H1 (cell line): ENCODE results near the gene ADGRL2. TPM values are rescaled to one million over a fixed set of nuclear protein-coding genes. Genes with fewer than 3 reads are reported as not detected.

Experiments
- BCL11A ChIP-seq, 2 experiments: IDR thresholded peaks; one replicate each; pipeline ENCODE4 v1.6.1; 2011; ENCODE audit warnings: low read depth in 2 of 2, low read length in 2 of 2, mild to moderate bottlenecking in 2 of 2
- FOSL1 ChIP-seq: IDR thresholded peaks from 2 replicates; pipeline ENCODE4 v1.6.1; 2011; ENCODE audit warnings: mild to moderate bottlenecking, low read depth, low read length, moderate library complexity; ENCODE audit not compliant: insufficient read depth
- GABPA ChIP-seq: IDR thresholded peaks from 2 replicates; pipeline ENCODE4 v1.6.1; 2011; ENCODE audit warnings: mild to moderate bottlenecking, low read length, moderate library complexity, borderline replicate concordance; ENCODE audit not compliant: insufficient read depth
- MAFK ChIP-seq: IDR thresholded peaks from 2 replicates; pipeline ENCODE4 v1.6.1; 2012; ENCODE audit warnings: low read depth, mild to moderate bottlenecking, improper control_type of control experiment, low read length
- RAD21 ChIP-seq, 2 experiments: IDR thresholded peaks in 1 of 2; conservative IDR thresholded peaks in 1 of 2; 2 replicates each; pipeline ENCODE4 v1.6.1; 2011; ENCODE audit warnings: low read depth in 2 of 2, low read length in 2 of 2, improper control_type of control experiment in 1 of 2, inconsistent platforms in 1 of 2, mild to moderate bottlenecking in 1 of 2, moderate library complexity in 1 of 2
- RNF2 ChIP-seq: fragments of 200-900, 300-1000 bp; sonication (generic); IDR thresholded peaks from 2 replicates; pipeline ENCODE4 v1.7.1; 2016; ENCODE audit warnings: borderline replicate concordance, low read depth, mild to moderate bottlenecking, antibody characterized with exemption, low read length; ENCODE audit not compliant: poor library complexity, severe bottlenecking; ENCODE audit errors: missing control alignments
- SP2 ChIP-seq: IDR thresholded peaks from 2 replicates; pipeline ENCODE4 v1.6.1; 2012; ENCODE audit warnings: mild to moderate bottlenecking, low read length, inconsistent platforms
- TCF12 ChIP-seq: IDR thresholded peaks from 2 replicates; pipeline ENCODE4 v1.6.1; 2011; ENCODE audit warnings: low read depth, mild to moderate bottlenecking, low read length
- polyA plus RNA-seq, 7 experiments: library from polyadenylated mRNA; depleted of rRNA in 3 of 7; stranded (reverse) in 5 of 7; unstranded in 2 of 7; fragments of >200 nt in 5 of 7; fragments of 200-250 nt in 2 of 7; gene quantifications; 1 replicate in 5 of 7; 2 replicates in 1 of 7; 4 replicates in 1 of 7; pipeline versions ENCODE4 v1.2.1 to v1.2.3, GENCODE V29; 2011 to 2013; ENCODE audit warnings: missing spikeins in 2 of 7, mixed read lengths in 2 of 7
- total RNA-seq: library from RNA; stranded (reverse); fragmentation: NEBNext Ultra II Directional; extraction: Animal tissue kit (Norgen Biotek cat#: 25700); gene quantifications from 2 replicates; pipeline ENCODE4 v1.2.1, GENCODE V29; 2021

The ADGRL2 gene
- total and polyA plus RNA-seq, 2 of the 8 experiments (the other 6 are each of a cell fraction or from before 2014, with no cell fraction given), result 113 to 124 TPM

DNA sequence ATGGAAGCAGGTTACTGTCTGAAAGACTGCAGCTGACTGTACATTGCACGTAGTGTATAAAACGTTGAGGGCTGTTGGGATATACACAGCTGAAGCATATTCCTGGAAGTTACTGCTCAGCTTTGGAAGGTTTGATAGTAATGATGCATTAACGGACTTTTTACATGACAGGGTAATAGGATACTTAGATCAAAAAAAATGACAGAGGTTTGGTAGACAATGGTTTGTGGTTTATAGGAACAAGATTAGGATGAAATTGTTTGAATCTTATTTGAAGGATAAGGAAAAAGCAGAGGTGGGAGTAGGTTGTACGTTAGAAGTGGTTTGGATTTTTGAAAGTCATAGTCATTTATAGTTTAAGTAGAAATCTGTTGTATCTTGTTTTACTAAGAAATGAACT, 33.0 kb downstream of the ADGRL2 start (continued):
- TF ChIP-seq RNF2 (no peak), BCL11A (IDR thresholded peaks at IDR 0.05; ENCODE audit: low read depth in 2 of 2, low read length in 2 of 2) (no peak), GABPA (no peak), SP2 (no peak), TCF12 (no peak), FOSL1 (no peak), MAFK (no peak), RAD21 (IDR thresholded peaks at IDR 0.05 in 1 of 2, conservative IDR thresholded peaks at IDR 0.05 in 1 of 2; ENCODE audit: low read depth in 2 of 2, low read length in 2 of 2) (no peak)
